Medulla oblongata (tissue), 1 donor: Measurements from ENCODE around the gene ATP6AP1.

Source experiments
- DNase-seq: peaks from one replicate; pipeline ENCODE4 v3.0.0-alpha.2; 2015; ENCODE audit errors: extremely low spot score

ATP6AP1 gene

DNA sequence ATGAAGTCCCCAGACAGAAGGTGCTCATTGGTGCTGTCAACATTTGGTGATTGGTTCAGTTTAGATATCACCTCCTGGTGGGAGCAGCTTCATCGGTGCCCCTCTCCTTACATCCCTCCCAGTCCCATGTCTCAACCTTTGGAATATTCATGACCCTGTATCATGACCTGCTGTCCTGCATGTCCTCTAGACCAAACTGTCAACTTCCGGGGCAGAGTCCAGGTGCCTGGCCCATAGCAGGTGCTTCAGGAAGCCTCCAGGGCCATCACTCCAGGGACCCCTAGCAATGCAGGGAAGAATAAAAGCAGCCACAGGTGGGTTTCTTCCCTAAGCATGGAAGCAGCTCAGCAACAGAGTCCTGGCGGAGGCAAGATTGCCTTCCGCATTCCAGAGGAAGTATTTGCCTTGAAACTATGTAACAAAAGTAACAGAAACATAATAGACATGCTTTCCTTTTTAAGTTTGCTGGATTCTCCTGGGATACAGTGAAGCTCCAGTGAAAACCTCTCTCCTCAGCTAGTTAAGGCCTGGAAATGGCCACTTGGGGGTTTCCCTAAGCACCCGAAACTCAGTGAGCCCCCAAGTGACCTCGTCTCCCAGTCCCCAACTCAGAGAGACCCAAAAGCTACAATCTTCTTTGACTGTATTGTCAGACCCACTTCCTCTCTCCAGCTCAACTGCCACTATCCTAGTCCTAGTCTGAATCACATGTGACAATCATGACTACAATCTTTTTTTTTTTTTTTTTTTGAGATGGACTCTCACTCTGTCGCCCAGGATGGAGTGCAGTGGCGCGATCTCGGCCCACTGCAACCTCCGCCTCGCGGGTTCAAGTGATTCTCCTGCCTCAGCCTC, 1.3 kb upstream of the ATP6AP1 start:
- DNase-seq, result no peak

- no peak for DNase-seq
These were observed 1.2 kb downstream of the ATP6AP1 start for GRCh38 chrX:154429711-154430110.

DNA sequence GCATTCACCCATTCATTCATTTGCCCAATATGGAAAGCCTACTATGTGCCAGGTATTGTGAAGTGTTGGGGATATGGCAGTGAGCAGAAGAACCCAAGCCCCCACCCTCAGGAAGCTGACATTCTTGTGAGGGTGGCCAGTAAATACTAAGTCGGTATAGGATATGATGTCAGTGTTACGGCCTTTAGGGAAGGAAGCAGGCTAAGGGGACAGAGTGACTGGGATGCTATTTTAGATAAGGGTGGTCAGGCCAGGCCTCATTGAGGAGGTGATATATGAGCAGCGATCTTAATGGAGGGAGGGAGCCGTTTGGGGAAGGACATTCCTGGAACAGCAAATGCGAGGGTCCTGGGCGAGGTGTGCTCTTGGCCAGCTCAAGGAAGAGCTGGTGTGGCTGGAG, 2.0 kb downstream of the ATP6AP1 start:
- DNase-seq, result no peak

GRCh38 chrX:154430916-154431315, 2.4 kb downstream of the ATP6AP1 start:
- no peak for DNase-seq

- DNase-seq, result peak; percentile 43
These were observed 2.9 kb downstream of the ATP6AP1 start for GRCh38 chrX:154431341-154431740.

DNA sequence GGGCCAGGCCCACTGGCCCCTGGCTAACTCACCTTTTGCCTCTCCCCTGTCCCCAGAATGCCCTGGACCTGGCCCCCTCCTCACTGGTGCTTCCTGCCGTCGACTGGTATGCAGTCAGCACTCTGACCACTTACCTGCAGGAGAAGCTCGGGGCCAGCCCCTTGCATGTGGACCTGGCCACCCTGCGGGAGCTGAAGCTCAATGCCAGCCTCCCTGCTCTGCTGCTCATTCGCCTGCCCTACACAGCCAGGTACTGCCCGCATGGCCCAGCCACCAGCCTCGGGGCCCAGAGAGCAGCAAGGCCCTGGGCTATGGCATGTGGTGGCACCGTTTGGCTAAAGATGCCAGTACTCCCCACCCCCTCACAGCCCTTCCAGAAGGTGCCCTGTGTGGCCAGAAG, 3.7 kb downstream of the ATP6AP1 start:
- no peak for DNase-seq

- DNase-seq, result no peak
These were observed 5.1 kb downstream of the ATP6AP1 start for GRCh38 chrX:154433605-154434004.

GRCh38 chrX:154434394-154435168, 6.1 kb downstream of the ATP6AP1 start:
- DNase-seq, result no peak

GRCh38 chrX:154435171-154435733, 6.8 kb downstream of the ATP6AP1 start:
- no peak for DNase-seq

- DNase-seq, result no peak
These were observed 8.0 kb downstream of the ATP6AP1 start for GRCh38 chrX:154436374-154436982.

- no peak for DNase-seq
These were observed 8.7 kb downstream of the ATP6AP1 start, which contains the start of gene GDI1 for GRCh38 chrX:154436983-154437752. GDI1 (plus strand) TSS chrX:154437154; CDS start chrX:154437255, 101 bp downstream.

GRCh38 chrX:154437971-154438893, 9.8 kb downstream of the ATP6AP1 start:
- DNase-seq, result no peak

- no peak for DNase-seq
These were observed 11.4 kb downstream of the ATP6AP1 start for GRCh38 chrX:154439841-154440240.

GRCh38 chrX:154440623-154441357, 12.3 kb downstream of the ATP6AP1 start:
- DNase-seq, result no peak

GRCh38 chrX:154441564-154441963, 13.1 kb downstream of the ATP6AP1 start:
- DNase-seq, result no peak

DNA sequence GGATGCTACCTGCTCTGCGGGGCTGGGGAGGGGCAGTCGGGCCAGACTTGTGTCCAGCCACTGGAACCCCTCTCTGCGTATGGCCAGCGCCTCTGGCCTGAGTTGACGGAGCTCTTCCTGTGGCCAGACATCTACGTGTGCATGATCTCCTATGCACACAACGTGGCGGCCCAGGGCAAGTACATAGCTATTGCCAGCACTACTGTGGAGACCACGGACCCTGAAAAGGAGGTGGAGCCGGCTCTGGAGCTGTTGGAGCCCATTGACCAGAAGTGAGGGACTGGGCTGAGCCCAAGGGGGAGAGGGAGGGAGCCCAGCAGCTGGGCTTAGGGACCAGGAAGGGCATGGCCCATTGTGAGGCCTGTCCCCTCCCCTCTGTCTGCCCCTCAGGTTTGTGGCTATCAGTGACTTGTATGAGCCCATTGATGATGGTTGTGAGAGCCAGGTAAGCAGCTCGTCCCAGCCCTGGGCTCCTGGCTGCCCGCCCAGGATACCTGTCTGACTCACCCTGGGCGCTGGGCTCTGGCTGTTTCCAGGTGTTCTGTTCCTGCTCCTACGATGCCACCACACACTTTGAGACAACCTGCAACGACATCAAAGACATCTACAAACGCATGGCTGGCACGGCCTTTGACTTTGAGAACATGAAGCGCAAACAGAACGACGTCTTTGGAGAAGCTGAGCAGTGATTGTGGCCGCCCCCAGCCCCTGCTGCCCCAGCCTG, 13.7 kb downstream of the ATP6AP1 start:
- DNase-seq, result no peak

DNA sequence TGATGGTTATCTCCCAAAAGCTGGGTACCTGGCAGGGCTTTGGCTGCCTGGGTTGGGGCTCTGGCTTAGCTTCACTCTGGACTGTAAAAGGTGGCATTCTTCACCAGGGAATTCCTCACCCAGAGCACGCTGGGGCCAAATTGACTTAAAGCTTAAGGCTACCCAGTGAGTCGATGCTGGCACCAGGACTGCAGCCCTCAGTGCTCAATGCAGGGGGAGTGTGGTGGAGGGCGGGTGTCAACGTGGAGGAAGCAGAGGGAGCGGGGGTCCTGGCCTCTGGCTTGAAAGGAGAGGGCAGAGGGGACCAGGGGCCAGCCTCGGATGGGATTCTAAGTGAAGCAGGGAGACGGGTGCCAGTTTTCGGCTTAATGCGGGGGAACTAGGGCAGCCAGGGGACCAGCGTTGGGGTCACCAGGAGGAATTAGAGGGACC, 15.0 kb downstream of the ATP6AP1 start:
- no peak for DNase-seq

- DNase-seq, result peak; percentile 68
These were observed 15.7 kb downstream of the ATP6AP1 start, which contains the start of gene FAM50A for GRCh38 chrX:154443992-154444754. FAM50A (plus strand) TSS chrX:154444141; CDS start chrX:154444236, 95 bp downstream.
